Measurements from ENCODE around the gene SLC35E3. TPM values are rescaled to one million over a fixed set of nuclear protein-coding genes. Genes with fewer than 3 reads are reported as not detected.
A peak's percentile ranks its signal among the peaks of the same experiment; 100 is the strongest.
"Not testable (repeated sequence)": the region's sequence is repeated elsewhere in the genome, so short reads cannot be mapped to it uniquely, and the experiment has no call there.

Gene SLC35E3
- polyA plus RNA-seq, 3 donors = 16.7 to 23.2 (median 18.0) TPM

DNA sequence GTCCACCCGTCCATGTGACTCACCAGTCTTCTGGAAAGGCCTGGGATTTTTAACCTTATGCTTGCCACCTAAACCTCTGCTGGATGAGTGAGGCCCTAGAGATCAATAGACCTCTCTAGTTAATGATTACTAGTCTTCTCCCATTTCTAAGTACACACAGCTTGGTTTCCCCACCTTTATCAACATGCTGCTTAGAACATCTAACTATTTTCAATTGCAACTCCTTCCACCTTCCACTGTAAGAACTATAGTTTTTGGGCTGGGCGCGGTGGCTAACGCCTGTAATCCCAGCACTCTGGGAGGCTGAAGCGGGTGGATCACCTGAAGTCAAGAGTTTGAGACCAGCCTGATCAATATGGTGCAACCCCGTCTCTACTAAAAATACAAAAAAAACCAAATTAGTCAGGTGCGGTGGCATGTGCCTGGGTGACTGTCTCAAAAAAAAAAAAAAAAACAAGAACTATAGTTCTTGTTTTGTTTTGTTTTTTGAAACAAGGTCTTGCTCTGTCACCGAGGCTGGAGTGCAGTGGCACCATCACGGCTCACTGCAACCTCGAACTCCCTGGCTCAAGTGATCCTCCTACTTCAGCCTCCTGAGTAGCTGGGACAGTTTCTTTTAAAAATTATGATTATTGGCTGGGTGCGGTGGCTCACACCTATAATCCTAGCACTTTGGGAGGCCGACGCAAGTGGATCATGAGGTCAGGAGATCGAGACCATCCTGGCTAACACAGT lies 43.3 kb downstream of the SLC35E3 start:
- DNase-seq (ENCODE audit: extremely low read depth in 1 of 11, low read depth in 9 of 11, low spot score in 4 of 11) = no peak

DNA sequence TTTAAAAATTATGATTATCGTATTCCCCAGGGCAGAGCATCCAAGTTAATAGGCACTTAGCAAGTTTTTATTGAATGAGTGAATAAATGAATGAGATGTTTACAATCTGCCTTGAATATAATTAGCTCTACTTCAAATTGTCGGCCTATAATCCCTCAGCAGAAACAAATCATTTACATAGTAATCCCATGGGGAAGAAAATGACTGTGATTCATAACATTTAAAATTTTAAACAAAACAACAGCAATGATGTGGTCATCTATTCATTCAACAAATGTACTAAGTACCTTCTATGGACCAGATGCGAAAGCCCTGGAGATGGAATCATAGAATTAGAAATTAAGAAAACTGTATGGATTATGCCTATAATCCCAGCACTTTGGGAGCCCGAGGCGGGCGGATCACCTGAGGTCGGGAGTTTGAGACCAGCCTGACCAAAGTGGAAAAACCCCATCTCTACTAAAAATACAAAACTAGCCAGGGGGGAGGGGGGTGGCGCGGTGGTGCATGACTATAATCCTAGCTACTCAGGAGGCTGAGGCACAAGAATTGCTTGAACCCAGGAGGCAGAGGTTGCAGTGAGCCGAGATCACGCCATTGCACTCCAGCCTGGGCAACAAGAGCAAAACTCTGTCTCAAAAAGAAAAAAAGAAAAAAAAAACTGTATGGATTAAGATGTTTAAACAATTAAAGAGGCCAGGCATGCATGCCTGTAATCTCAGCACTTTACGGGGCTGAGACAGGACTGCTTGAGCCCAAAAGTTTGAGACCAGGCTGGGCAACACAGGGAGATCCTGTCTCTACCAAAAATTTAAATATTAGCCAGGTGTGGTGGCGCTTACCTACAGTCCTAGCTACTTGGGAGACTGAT lies 44.3 kb downstream of the SLC35E3 start:
- DNase-seq (ENCODE audit: extremely low read depth in 1 of 11, low read depth in 9 of 11, low spot score in 4 of 11) = no peak

DNA sequence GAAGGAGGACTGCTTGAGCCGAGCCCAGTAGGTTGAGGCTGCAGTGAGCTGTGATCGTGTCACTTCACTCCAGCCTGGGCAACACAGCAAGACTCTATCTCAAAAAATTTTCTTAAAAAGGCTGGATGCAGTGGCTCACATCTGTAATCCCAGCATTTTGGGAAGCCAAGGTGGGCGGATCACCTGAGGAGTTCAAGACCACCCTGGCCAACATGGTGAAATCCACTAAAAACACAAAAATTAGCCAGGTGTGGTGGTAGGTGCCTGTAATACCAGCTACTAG lies 44.9 kb downstream of the SLC35E3 start:
- no peak for DNase-seq (ENCODE audit: extremely low read depth in 1 of 11, low read depth in 9 of 11, low spot score in 4 of 11)

DNA sequence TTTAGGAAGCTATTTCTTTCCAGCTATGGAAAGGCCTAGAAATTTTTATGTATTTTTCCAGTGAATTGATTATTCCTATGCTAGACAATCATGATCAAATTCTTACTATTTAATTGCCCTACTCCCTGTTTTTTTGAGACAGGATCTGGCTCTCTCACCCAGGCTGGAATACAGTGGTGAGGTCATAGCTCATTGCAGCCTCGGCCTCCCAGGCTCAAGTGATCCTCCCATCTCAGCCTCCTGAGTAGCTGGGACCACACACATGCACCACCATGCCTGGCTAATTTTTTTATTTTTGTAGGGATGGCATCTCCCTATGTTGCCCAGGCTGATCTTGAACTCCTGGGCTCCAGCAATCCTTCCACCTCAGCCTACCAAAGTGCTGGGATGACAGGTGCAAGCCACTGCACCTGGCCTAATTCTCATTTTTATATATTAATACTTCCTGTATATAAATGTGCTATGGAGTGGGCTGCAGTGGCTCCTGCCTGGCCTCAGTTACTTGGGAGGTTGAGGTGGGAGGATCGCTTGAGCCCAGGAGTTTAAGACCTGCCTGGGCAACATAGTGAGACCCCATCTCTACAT lies 46.0 kb downstream of the SLC35E3 start:
- DNase-seq (ENCODE audit: extremely low read depth in 1 of 11, low read depth in 9 of 11, low spot score in 4 of 11) = no peak

DNA sequence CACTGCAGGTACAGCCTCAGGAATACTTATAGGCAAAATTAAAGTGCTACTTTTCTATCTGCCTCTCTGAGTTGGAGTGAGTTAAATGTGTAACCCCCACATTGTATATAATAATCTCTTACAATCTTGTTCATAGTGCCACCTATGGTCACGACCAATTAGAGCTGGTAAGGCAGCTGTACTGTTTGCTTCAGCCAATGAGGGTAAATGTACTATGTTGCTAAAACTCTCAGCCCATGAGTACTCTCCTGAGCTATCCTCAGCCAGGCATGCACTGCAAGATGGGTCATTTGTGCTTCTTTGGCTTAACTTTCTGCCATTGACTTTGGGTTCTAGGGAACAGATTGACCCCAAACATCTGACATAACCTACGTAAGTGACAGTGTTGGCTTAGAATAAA lies 47.0 kb downstream of the SLC35E3 start:
- DNase-seq (ENCODE audit: extremely low read depth in 1 of 11, low read depth in 9 of 11, low spot score in 4 of 11) = no peak

DNA sequence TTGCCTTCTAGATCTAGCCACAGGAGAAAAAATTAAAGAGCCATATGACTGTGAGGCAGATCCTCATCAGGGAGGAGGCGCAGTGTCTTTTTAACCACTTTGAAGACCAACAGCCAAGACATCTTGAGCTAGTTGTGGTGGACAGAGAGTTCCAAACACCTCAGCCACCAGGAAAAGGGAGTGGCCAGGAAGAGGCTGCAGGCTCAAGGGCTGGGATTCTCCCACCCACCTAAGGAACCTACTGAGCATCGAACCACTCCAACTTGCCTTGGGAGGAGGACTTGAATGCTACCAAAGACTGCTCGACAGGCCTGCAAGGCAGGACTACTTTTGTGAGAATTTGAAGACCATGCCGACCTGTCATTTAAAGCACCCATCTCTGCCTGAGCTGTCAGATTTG lies 47.5 kb downstream of the SLC35E3 start:
- DNase-seq (ENCODE audit: extremely low read depth in 1 of 11, low read depth in 9 of 11, low spot score in 4 of 11) = no peak

DNA sequence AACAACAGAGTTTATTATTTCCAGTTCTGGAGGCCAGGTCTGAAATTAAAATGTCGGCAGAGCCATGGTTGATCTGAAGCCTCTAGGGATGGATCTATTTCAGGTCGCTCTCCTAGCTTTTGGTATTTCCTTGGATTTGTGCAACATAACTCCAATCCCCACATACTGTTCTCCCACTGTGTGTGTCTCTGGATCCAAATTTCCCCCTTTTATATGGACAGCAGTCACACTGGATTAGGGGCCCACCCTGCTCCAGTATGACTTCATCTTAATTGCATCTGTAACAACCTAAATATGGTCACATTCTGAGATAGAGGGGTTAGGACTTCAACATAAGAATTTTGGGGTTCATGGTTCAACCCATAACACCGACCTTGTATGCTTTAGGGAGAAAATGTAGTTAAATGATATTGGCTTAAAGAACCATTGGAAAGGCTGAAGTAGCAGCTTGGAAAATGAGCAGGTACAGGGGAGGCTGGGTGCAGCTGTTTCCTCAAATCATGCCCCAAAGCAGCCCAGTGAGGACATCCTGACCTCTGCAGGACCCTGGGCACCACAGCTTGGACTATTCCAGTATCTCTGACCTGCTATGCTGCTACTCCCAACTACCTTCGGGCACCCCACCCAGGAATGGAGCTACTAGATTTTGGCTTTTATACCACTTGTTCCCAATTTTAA lies 48.1 kb downstream of the SLC35E3 start:
- no peak for DNase-seq (ENCODE audit: extremely low read depth in 1 of 11, low read depth in 9 of 11, low spot score in 4 of 11)

DNA sequence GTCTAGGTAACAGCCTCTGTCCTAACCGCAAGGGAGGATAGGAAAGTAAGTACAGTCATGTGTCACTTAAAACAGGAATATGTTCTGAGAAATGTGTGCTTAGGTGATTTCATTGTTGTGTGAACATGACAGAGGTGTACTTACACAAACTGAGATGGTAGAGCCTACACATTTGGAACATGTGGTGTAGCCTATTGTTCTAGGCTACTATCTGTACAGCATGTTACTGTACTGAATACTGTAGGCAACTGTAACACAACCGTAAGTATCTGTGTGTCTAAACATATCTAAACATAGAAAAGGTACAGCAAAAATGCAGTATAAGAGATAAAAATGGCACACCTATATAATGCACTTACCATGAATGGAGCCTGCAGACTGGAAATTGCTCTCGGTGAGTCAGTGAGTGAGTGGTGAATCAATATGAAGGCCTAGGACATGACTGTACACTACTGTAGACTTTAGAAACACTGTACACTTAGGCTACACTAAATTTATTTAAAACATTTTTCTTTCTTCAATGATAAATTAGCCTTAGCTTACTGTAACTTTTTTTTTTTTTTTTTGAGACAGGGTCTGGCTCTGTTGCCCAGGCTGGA lies 48.8 kb downstream of the SLC35E3 start:
- DNase-seq (ENCODE audit: extremely low read depth in 1 of 11, low read depth in 9 of 11, low spot score in 4 of 11) = no peak

DNA sequence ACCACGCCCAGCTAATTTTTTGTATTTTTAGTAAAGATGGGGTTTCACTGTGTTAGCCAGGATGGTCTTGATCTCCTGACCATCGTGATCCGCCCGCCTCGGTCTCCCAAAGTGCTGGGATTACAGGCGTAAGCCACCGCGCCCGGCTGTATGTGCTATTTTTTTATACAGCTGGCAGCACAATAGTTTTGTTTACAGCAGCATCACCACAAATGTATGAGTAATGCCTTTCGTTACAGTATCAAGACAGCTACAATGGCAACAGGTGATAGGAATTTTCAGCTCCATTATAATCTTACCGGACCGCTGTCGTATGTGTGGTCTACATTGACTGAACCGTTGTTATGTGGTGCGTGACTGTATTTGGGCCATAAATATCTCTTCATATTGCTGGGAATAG lies 50.4 kb downstream of the SLC35E3 start:
- no peak for DNase-seq (ENCODE audit: extremely low read depth in 1 of 11, low read depth in 9 of 11, low spot score in 4 of 11)

DNA sequence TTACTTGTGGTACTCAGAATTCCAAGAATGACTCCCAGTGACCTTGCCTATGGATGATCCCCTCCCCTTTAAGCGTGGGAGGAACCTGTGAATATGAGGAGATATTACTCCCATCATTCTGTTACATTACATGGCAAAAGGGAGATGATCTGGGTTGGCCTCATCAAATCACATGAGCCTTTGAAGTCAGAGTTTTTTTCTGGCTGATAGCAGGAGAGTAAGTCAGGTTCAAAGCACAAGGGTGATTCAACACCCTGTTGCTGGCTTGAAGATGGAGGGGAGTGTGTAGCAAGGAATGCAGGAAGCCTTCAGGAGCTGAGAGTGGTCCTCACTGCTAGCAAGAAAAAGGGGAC lies 52.9 kb downstream of the SLC35E3 start:
- no peak for DNase-seq (ENCODE audit: extremely low read depth in 1 of 11, low read depth in 9 of 11, low spot score in 4 of 11)

DNA sequence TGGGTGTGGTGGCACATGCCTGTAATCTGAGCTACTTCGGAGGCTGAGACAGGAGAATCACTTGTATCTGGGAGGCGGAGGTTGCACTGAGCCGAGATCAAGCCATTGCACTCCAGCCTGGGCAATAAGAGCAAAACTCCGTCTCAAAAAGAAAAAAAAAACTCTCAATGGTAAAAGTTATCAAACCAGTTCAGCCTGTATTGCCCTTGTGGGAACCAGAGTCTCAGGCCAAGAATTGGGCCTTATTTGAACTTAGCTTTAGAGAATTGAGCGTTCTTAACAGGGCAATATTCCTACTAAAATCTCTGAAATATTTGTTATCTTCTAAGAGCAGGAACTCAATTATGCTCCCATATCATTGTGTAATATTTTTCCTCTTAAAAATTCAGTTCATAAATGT lies 54.3 kb downstream of the SLC35E3 start:
- DNase-seq (ENCODE audit: extremely low read depth in 1 of 11, low read depth in 9 of 11, low spot score in 4 of 11) = no peak

DNA sequence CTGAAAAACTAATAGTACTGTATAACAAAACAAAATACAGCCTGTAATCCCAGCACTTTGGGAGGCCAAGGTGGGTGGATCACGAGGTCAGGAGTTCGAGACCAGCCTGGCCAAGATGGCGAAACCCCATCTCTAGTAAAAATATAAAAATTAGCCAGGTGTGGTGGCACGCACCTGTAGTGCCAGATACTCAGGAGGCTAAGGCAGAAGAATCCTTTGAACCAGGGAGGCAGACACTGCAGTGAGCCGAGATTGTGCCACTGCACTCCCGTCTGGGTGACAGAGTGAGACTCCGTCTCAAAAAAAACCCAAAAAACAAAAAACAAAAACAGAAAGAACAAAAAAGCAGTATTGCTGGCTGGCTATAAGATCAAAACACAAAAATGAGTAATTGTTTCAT lies 55.1 kb downstream of the SLC35E3 start:
- DNase-seq (ENCODE audit: extremely low read depth in 1 of 11, low read depth in 9 of 11, low spot score in 4 of 11) = not testable (repeated sequence)

DNA sequence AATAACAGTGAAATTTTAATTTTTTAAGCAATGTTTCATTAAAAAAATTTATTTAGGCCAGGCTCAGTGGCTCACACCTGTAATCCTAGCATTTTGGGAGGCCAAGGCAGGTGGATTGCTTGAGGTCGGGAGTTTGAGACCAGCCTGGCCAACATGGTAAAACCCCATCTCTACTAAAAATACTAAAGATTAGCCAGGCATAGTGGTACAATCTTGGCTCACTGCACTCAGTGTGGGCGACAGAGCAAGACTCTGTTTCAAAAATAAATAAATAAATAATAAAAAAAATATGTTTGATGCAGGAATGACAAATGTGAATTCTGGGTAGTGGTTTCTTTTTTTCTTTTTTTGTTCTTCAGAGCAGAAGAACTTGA lies 56.4 kb downstream of the SLC35E3 start:
- DNase-seq (ENCODE audit: extremely low read depth in 1 of 11, low read depth in 9 of 11, low spot score in 4 of 11) = not testable (repeated sequence)

DNA sequence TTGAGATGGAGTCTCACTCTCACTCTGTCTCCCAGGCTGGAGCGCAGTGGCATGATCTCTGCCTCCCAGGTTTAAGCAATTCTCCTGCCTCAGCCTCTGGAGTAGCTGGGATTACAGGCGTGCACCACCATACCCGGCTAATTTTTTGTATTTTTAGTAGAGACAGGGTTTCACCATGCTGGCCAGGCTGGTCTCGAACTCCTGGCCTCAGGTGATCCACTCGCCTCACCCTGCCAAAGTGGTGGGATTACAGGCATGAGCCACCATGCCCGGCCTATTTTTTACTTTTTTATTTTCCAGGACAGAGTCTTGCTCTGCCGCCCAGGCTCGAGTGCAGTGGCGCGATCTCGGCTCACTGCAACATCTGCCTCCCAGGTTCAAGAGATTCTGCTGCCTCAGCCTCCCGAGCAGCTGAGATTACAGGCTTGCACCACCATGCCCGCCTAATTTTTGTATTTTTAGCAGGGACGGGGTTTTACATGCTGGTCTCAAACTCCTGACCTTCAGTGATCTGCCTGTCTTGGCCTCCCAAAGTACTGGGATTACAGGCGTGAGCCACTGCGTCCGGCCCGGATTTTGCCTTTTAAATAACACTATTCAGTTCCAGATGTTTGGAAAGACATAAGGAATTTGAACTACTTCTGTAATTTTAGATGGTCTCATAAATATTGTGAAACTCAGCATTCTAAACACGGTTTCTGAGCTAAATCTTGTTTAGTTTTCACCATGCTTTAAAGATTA lies 57.1 kb downstream of the SLC35E3 start:
- peak in 1 of 11 donors; percentile 22 for DNase-seq (ENCODE audit: extremely low read depth in 1 of 11, low read depth in 9 of 11, low spot score in 4 of 11)

DNA sequence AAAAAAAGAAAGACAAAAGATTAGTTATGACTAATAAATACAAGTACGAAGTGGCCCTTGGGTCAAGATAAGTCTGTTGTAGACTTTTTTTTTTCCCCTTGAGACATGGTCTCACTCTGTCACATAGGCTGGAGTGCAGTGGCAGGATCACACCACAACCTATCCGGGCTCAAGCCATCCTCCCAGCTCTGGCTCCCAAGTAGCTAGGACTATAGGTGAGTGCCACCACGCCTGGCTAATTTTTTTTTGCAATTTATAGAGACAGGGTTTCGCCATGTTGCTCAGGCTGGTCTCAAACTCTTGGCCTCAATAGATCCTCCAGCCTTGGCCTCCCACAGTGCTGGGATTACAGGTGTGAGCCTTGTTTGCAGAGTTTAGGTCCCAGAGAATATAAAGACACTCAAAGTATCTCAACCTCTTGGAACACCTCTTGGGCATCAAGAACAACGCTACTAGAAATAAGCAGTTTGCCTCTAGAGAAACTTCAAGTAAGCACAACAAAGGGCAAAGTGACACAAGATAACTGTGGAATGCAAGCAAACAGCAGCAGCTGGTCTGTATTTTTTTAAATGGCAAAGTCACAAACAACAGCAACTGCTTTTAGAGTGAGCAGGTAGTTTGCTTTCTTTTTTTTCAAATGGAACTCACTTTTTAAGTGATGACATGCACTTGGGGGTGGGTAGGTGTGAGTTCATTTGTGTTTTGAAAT lies 58.1 kb downstream of the SLC35E3 start:
- no peak for DNase-seq (ENCODE audit: extremely low read depth in 1 of 11, low read depth in 9 of 11, low spot score in 4 of 11)

DNA sequence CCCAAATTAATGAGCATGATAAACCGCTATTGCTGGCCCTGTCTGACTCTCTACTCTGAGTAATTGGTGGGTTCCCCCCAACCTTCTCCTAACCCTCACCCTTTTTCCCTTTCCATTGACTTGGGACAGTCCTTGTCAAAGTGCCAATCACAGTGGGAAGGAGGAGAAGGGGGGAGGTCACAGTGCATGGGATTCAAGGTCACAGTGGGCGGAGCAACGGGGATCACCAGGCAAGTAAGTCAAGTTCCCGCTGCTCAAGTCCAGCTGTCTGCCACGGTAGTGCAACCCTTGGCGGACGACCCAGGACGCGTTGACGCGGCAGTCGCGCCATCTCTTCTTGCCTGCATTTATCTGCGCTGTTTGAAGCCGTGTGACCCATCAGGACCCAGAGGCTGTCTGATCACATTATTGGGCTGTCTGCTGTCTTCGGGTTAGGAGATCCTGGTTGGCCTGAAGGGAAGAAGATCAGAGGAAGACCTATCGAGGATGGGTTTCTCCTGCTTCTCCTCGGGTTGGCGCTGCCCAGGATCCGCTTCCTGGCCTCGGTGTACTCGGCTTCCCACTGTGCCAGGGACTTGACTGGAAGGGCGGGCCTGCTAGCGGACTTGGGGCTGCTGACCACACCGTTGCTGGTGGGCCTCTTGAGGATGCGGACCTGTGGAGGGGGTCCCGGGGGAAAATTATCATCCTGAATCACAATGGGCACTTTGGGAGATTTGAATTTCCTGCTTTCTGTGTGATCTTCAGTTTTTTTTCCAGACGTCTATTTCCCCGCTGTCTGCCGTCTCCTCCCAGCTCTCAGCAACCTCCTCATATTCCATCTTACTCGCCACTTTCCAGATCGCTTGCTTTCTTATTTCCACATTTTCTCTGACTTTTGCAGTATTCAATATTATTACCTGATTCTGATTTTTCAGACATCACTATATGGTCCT lies 58.9 kb downstream of the SLC35E3 start:
- no peak for DNase-seq (ENCODE audit: extremely low read depth in 1 of 11, low read depth in 9 of 11, low spot score in 4 of 11)

DNA sequence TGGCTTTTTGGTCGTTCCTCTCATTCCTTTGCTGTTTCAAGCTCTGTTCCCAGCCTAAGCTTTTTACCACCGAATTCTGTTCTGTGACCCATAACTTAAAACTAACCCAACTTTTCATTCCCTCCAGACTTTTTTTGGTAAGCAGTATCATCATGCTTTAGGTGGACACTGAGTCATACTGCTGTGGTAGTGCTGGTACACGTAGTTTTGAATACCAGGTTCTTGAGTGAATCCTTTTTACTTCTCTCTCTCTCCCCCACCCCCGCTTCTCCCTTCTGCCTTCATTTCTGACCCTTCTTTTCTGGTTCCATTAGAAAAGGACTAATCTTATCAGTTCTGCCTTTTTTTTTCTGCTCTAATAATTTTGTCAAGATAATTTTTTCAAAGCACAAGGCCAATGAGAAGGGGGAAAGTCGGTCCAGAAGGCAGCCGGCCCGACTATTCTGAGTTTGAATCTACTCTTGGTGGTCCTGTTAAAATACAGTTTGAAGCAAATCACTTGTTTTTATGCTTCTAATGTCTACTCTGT lies 59.7 kb downstream of the SLC35E3 start:
- no peak for DNase-seq (ENCODE audit: extremely low read depth in 1 of 11, low read depth in 9 of 11, low spot score in 4 of 11)

Measured in renal cortex interstitium (tissue), 11 donors.